IMR-90 (cell line): ENCODE data around the gene NUBP2. TPM values are rescaled to one million over a fixed set of nuclear protein-coding genes. Genes with fewer than 3 reads are reported as not detected.

Experiments used
- ATAC-seq: fragments of 200-7000 bp; cut with Tn5 transposase; 2 replicates; pipeline ENCODE4 v1.9.1; 2020; ENCODE audit warnings: low read depth, mild to moderate bottlenecking, moderate library complexity
- BruUV-seq: library from RNA; stranded (reverse); fragments of 400-500 nt; replicated peaks from 2 replicates; lab custom pipeline; 2021; lab: Mats Ljungman, UMichigan
- CTCF ChIA-PET: fragments of 300-600 bp; formaldehyde crosslinking; extraction: SDS; loops from one replicate; lab custom pipeline; 2021; ENCODE audit warnings: antibody characterized with exemption; lab: Yijun Ruan, JAX
- POLR2A ChIA-PET: fragments of 300-600 bp; sonication (Branson Sonifier 250); formaldehyde crosslinking; loops from one replicate; lab custom pipeline; 2022; ENCODE audit warnings: antibody characterized with exemption; ENCODE audit not compliant: unreplicated experiment; lab: Charles Lee
- DNase-seq: peaks from one replicate; pipeline ENCODE4 v3.0.0; 2013
- H2AFZ ChIP-seq: replicated peaks from 2 replicates; pipeline ENCODE3; 2013; ENCODE audit warnings: low read length, mild to moderate bottlenecking; ENCODE audit not compliant: poor library complexity
- H2AK5ac ChIP-seq: 2 replicates; pipeline ENCODE4 v1.6.1; 2013; ENCODE audit warnings: low read depth, low read length, inconsistent platforms
- H2AK9ac ChIP-seq: replicated peaks from 2 replicates; pipeline ENCODE3; 2013; ENCODE audit warnings: mild to moderate bottlenecking, low read depth, low read length, moderate library complexity; ENCODE audit not compliant: poor library complexity
- H2BK120ac ChIP-seq: 2 replicates; pipeline ENCODE4 v1.6.1; 2013; ENCODE audit warnings: low read depth, low read length, inconsistent platforms
- H2BK15ac ChIP-seq: 3 replicates; pipeline ENCODE4 v1.6.1; 2013; ENCODE audit warnings: low read depth, low read length, inconsistent platforms
- H2BK20ac ChIP-seq: 2 replicates; pipeline ENCODE4 v1.6.1; 2013; ENCODE audit warnings: low read depth, mild to moderate bottlenecking, inconsistent platforms, low read length, moderate library complexity
- H2BK5ac ChIP-seq: 2 replicates; pipeline ENCODE4 v1.6.1; 2013; ENCODE audit warnings: mild to moderate bottlenecking, low read depth, low read length, inconsistent platforms; ENCODE audit not compliant: poor library complexity, severe bottlenecking
- H3K14ac ChIP-seq: replicated peaks from 2 replicates; pipeline ENCODE4 v1.6.1; 2013; ENCODE audit warnings: low read depth, low read length, inconsistent platforms
- H3K18ac ChIP-seq: 2 replicates; pipeline ENCODE4 v1.6.1; 2013; ENCODE audit warnings: low read depth, low read length, control low read depth
- H3K23ac ChIP-seq: 2 replicates; pipeline ENCODE4 v1.6.1; 2013; ENCODE audit warnings: low read depth, low read length, inconsistent platforms
- H3K27ac ChIP-seq: 2 replicates; pipeline ENCODE4 v1.5.1; 2013; ENCODE audit warnings: mild to moderate bottlenecking, control low read depth, low read length; ENCODE audit not compliant: insufficient read depth
- H3K27me3 ChIP-seq: 2 replicates; pipeline ENCODE4 v1.6.1; 2013; ENCODE audit warnings: low read length; ENCODE audit not compliant: control insufficient read depth, insufficient read depth
- H3K36me3 ChIP-seq: 2 replicates; pipeline ENCODE4 v1.6.1; 2013; ENCODE audit warnings: low read length, mixed read lengths; ENCODE audit not compliant: control insufficient read depth, insufficient read depth
- H3K4ac ChIP-seq: 2 replicates; pipeline ENCODE4 v1.6.1; 2013; ENCODE audit warnings: low read depth, low read length, inconsistent platforms
- H3K4me1 ChIP-seq: 2 replicates; pipeline ENCODE4 v1.6.1; 2013; ENCODE audit warnings: low read length, mixed read lengths; ENCODE audit not compliant: control insufficient read depth, insufficient read depth
- H3K4me2 ChIP-seq: 2 replicates; pipeline ENCODE4 v1.6.1; 2013; ENCODE audit warnings: low read depth, mild to moderate bottlenecking, control low read depth, low read length, moderate library complexity
- H3K4me3 ChIP-seq: 2 replicates; pipeline ENCODE4 v1.5.1; 2013; ENCODE audit warnings: low read depth, mild to moderate bottlenecking, control low read depth, low read length, moderate library complexity; ENCODE audit not compliant: insufficient read depth
- H3K56ac ChIP-seq: 2 replicates; pipeline ENCODE4 v1.6.1; 2013; ENCODE audit warnings: low read length, inconsistent platforms; ENCODE audit not compliant: insufficient read depth; ENCODE audit errors: extremely low read depth
- H3K79me1 ChIP-seq, 2 experiments: 2 replicates each; pipeline ENCODE4 v1.6.1; 2013; ENCODE audit warnings: low read length in 2 of 2, inconsistent platforms in 1 of 2, low read depth in 1 of 2
- H3K9ac ChIP-seq: 2 replicates; pipeline ENCODE4 v1.6.1; 2013; ENCODE audit warnings: low read depth, low read length, control low read depth
- H3K9me1 ChIP-seq: 2 replicates; pipeline ENCODE4 v1.6.1; 2013; ENCODE audit warnings: low read length, inconsistent platforms; ENCODE audit not compliant: insufficient read depth
- H3K9me3 ChIP-seq: 2 replicates; pipeline ENCODE4 v1.6.1; 2013; ENCODE audit warnings: low read length; ENCODE audit not compliant: control insufficient read depth, insufficient read depth
- H4K20me1 ChIP-seq: 2 replicates; pipeline ENCODE4 v1.6.1; 2013; ENCODE audit warnings: low read length, inconsistent platforms; ENCODE audit not compliant: insufficient read depth
- H4K5ac ChIP-seq: 2 replicates; pipeline ENCODE4 v1.6.1; 2013; ENCODE audit warnings: mild to moderate bottlenecking, low read depth, low read length, control low read depth
- H4K8ac ChIP-seq, 2 experiments: 2 replicates each; pipeline ENCODE4 v1.6.1; 2013; ENCODE audit warnings: low read depth in 2 of 2, low read length in 2 of 2, control low read depth in 1 of 2, inconsistent platforms in 1 of 2
- H4K91ac ChIP-seq: 2 replicates; pipeline ENCODE4 v1.6.1; 2013; ENCODE audit warnings: low read depth, low read length, inconsistent platforms; ENCODE audit not compliant: insufficient read depth
- CHD1 ChIP-seq: IDR thresholded peaks from 2 replicates; pipeline ENCODE4 v1.6.1; 2012; ENCODE audit warnings: low read depth, low read length, improper control_type of control experiment
- FOS ChIP-seq: fragments of 150-350 bp; IDR thresholded peaks from 2 replicates; pipeline ENCODE4 v1.6.1; 2016; ENCODE audit warnings: low read depth, low read length
- MXI1 ChIP-seq: IDR thresholded peaks from 2 replicates; pipeline ENCODE4 v1.6.1; 2012; ENCODE audit warnings: low read depth, mild to moderate bottlenecking, low read length, moderate library complexity, borderline replicate concordance
- NFE2L2 ChIP-seq: fragments of 150-350 bp; IDR thresholded peaks from 2 replicates; pipeline ENCODE4 v1.6.1; 2016; ENCODE audit warnings: low read depth, mild to moderate bottlenecking, low read length
- RCOR1 ChIP-seq: IDR thresholded peaks from 2 replicates; pipeline ENCODE4 v1.6.1; 2012; ENCODE audit warnings: mild to moderate bottlenecking, low read length, improper control_type of control experiment; ENCODE audit not compliant: insufficient replicate concordance
- WGBS, 2 experiments: methylation state at CpG; one replicate each; pipeline versions ENCODE4 v1.1.5 to v1.1.7; 2013; ENCODE audit warnings: missing lambda C conversion rate in 2 of 2; ENCODE audit not compliant: insufficient read length in 1 of 2; ENCODE audit errors: extremely low coverage in 2 of 2; 5-methylcytosine and 5-hydroxymethylcytosine counted together
- dilution Hi-C: fragments of 300-500 bp; cut with HindIII; formaldehyde crosslinking; loops from one replicate; pipeline ENCODE4 v1.14.3; 2018; ENCODE audit warnings: low sequenced_read_pairs; ENCODE audit not compliant: unreplicated experiment
- in situ Hi-C: fragments of 300-500 bp; cut with MboI; formaldehyde crosslinking; loops from 3 replicates; pipeline ENCODE4 v1.14.3; 2019; ENCODE audit warnings: low sequenced_read_pairs, inconsistent platforms, mixed read lengths
- intact Hi-C: fragments of 100-400 bp; cut with micrococcal nuclease; formaldehyde crosslinking; loops from 2 replicates; pipeline ENCODE4 v1.10.0; 2022
- polyA plus RNA-seq, 3 experiments: library from polyadenylated mRNA; depleted of rRNA; stranded (reverse); fragments of >200 nt; gene quantifications; 2 replicates each; pipeline ENCODE4 v1.2.3, GENCODE V29; 2012; ENCODE audit warnings: low replicate concordance in 1 of 3
- total RNA-seq: library from RNA; depleted of rRNA; stranded (reverse); fragments of >200 nt; gene quantifications from 2 replicates; pipeline ENCODE4 v1.2.3, GENCODE V29; 2012
- TF ChIP-seq, protein P1 (sequence below): fragments of 150-350 bp; IDR thresholded peaks from 2 replicates; pipeline ENCODE4 v1.6.1; 2017; ENCODE audit warnings: mild to moderate bottlenecking, antibody characterized with exemption, low read length, low read depth
- TF ChIP-seq, protein P2 (sequence below): conservative IDR thresholded peaks from 2 replicates; pipeline ENCODE4 v1.5.1; 2012; ENCODE audit warnings: mild to moderate bottlenecking, low read depth, low read length, improper control_type of control experiment

NUBP2 gene
- total and polyA plus RNA-seq, 2 of the 4 experiments (the other 2 are of a cell fraction), result 62.6 to 131 TPM

DNA sequence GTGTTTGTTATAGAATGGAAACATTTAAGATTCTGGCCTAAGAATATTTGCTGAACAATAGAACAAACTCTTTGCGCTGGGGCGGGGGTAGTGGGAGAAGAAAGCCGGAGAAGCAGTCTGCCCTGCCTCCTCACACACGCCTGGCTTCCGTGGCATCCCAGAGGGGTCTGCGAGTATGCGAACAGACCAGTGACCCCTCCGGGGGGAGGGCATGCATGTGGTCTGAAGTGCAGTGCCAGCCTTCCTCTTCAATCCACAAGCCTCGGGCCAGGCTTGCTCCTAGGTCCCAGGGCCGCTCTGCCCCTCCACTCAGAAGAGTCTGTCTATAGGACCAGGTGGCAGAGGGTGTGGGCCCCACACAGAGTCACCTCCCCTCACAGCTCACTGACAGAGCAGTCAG is 24.9 kb downstream of the NUBP2 start:
- Histone ChIP-seq H3K9me1 (no peaks in the 10 kb centered on the region), H4K91ac (no peak overlapping the region)

More for the DNA sequence above, 24.9 kb downstream of the NUBP2 start:
- Histone ChIP-seq H3K4ac (no peak overlapping the region), H3K56ac (no peak overlapping the region), H3K36me3 (peaks cover 19% of the 10 kb centered on the region; the same call in 1 of the 2 replicates), H3K4me3 (no peak overlapping the region), H4K20me1 (no peaks in the 10 kb centered on the region), H3K79me1 (0 out of 4 replicates have a peak, but pooled peaks cover 0 to 2% of the 10 kb centered on the region in 2 experiments), H3K27ac (no peak overlapping the region), H3K4me2 (no peak overlapping the region), H3K23ac (no peak overlapping the region), H3K9ac (no peak overlapping the region), H2BK15ac (no peak overlapping the region), H3K9me3 (no peaks in the 10 kb centered on the region), H2AK9ac (no peak overlapping the region), H3K4me1 (no peaks in the 10 kb centered on the region), H2AFZ (no peak overlapping the region), H4K5ac (no peak overlapping the region), H2BK120ac (no peak overlapping the region), H3K27me3 (no peaks in the 10 kb centered on the region), H3K14ac (no peak overlapping the region), H4K8ac (no peak overlapping the region), H2AK5ac (no peak overlapping the region), H3K18ac (no peak overlapping the region), H2BK20ac (no peak overlapping the region), H2BK5ac (no peak overlapping the region)
- no TSS peak for BruUV-seq
- DNase-seq (no peak), ATAC-seq (no peak)
- TF ChIP-seq NFE2L2 (no peak), FOS (no peak), RCOR1 (no peak), MXI1 (no peak), CHD1 (no peak)
- TF ChIP-seq, protein P1, sequence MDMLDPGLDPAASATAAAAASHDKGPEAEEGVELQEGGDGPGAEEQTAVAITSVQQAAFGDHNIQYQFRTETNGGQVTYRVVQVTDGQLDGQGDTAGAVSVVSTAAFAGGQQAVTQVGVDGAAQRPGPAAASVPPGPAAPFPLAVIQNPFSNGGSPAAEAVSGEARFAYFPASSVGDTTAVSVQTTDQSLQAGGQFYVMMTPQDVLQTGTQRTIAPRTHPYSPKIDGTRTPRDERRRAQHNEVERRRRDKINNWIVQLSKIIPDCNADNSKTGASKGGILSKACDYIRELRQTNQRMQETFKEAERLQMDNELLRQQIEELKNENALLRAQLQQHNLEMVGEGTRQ, result no peak
- TF ChIP-seq, protein P2, sequence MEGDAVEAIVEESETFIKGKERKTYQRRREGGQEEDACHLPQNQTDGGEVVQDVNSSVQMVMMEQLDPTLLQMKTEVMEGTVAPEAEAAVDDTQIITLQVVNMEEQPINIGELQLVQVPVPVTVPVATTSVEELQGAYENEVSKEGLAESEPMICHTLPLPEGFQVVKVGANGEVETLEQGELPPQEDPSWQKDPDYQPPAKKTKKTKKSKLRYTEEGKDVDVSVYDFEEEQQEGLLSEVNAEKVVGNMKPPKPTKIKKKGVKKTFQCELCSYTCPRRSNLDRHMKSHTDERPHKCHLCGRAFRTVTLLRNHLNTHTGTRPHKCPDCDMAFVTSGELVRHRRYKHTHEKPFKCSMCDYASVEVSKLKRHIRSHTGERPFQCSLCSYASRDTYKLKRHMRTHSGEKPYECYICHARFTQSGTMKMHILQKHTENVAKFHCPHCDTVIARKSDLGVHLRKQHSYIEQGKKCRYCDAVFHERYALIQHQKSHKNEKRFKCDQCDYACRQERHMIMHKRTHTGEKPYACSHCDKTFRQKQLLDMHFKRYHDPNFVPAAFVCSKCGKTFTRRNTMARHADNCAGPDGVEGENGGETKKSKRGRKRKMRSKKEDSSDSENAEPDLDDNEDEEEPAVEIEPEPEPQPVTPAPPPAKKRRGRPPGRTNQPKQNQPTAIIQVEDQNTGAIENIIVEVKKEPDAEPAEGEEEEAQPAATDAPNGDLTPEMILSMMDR, result no peak
- WGBS, 2 experiments, result 87% methylated on average over 6 of the region's 10 CpGs; no CpG with 5 or more reads in 1 of the 2 experiments
- dilution Hi-C loops (no loop called here), intact Hi-C loops (no loop called here), in situ Hi-C loops (no loop called here)
- ChIA-PET CTCF (no interaction called here), POLR2A (no interaction called here)
